Activated CD4-positive, alpha-beta T cell treated with anti-CD3 and anti-CD28 coated beads, Interleukin-2, amount 50 U/mL, for 1 hour (primary cell): ENCODE results near the gene FAM124B.

Source experiments
- DNase-seq: peaks from one replicate; pipeline ENCODE4 v3.0.0-alpha.2; 2020

FAM124B gene

DNA sequence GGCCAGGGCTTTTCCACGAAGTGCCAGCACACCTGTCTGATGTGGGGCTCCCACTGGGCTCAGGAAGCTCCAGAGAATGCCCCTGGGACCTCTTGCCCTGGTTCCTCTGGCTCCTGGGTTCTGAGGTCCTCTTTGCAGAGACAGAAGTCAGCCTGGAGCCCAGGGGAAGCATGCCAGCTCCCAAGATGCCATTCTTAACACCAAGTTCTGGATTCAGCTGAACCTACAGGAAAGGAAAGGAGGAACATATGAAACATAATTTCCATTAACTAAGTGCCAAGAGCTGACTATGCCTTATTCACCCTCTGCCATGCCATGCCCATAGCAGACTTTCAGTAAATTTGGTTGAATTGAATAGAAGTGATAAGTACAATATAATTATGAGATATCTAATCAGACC, 21.9 kb downstream of the FAM124B start:
- no peak for DNase-seq

DNA sequence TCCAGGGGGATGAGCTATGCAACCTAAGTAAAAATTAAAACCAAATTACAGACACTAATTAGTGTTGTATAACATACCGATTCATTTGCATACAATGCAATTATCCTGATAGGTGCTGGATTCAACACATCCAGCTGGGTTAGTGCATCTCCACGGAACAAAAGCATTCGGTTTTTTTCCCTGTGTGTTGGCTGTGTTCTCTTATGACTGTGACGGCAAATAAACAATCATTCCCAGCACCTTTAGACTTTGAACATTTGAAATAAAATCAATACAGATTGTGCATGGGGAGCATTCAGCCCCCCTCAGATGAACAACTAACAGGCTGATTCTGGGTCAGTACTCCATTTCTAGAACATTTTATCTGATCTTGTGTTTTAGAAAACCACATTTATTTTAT, 22.7 kb downstream of the FAM124B start:
- no peak for DNase-seq

DNA sequence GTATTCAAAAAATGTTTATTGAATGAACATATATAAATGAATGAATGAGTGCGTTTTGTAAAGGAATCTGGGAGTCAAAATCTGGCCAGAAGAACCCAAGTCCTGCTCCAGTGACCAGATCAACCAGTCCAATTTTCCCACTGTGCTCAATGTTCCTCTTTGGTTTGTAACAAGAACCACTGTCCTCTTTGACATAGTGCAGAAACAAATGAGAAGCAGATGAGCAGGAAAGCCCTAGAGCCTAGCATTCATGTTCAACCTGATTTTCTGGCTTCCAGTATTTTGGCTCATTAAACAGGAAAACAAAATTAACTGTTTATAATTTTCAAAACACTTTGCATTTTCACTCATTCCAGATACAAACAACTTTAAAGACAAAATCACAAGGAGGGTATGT, 23.2 kb downstream of the FAM124B start:
- no peak for DNase-seq

DNA sequence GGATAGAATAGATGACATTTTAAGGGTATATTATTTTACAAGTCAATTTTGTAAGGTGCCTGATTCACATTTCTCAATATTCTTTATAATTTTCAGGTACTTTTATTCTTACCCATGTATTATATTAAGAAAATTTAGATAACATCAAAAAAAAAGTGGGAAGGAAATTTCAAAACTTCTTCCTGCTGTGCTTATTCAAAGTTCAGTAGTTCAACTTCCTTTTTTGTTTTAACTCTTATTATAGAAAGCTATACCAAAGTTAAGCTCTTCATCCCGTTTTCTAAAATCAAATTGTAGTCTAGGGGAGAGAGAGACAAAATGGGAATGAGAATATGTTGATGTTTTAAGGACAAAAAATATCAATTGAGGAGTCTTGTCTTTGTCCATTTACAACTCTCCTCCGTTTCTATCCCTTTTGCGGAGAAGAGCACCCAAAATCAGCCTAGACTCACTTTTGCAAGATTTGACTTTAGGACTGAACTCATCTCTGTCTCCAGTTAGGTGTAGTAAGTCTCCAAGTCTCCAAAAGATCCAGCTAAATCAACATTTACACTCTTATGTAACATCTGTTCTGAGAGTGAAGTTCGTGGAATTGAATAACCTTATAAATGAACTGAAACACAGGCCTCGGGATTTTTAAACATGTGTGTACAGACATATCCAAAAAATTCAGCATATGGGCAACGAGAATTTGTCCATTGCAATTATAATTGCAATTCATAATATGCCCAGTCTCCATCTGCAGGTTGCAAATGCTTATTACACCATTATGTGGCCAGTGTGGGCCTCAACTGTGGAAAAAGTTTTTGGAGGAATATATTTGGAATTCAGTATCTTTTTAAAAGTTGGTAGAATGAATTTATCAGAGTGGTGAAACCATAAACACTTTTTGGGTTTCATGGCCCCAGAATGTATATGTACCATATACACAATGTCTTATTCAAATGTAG, 23.9 kb downstream of the FAM124B start:
- no peak for DNase-seq

DNA sequence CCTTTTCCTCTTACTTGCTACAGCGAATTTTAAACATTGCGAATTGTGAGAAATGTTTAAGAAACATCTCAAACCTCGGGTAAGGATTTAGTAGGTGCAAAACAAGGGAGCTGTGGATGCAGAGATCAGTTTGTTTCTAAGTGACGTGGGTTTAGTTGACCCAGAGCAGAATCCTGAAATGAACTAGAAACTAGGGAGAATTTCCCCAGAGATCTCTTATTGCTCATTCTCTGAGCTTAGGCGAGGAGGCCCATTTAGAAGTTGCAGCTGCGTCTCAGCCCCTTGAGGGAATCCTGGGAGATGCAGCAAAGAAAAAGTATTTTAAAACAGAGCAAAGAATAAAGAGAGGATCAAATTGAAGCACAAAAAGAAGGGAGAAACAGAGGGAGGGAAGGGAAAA, 29.3 kb downstream of the FAM124B start:
- DNase-seq: no peak

DNA sequence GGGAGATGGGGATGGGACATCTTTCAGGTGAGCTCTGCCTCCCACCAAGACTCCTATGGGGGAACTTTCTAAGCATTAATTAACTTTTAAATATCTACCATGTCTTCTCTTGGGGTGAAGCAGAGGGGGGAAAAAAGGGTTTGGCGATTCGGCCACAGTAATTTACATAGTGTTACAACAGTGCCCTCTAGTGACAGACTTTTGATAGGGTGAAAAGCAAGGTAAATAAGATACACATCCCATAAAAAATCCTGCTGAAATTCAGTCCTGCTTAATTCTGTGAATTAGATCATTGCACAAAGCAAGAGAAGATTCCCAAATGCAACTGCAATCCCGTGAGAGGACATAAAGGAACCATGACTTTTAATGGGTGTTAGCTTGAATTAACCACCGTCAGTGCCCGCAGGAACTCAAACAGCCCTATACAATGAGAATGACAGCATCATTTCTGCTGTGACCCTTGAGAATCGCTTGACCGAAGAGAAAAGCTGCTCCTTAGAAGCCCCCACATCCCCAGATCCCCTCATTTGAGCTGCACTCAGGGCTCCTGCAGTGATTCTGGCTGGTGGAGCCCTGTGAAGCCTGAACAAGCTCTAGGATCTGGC, 32.8 kb downstream of the FAM124B start:
- no peak for DNase-seq

GRCh38 chr2:224366267-224366844, 35.6 kb downstream of the FAM124B start:
- no peak for DNase-seq

DNA sequence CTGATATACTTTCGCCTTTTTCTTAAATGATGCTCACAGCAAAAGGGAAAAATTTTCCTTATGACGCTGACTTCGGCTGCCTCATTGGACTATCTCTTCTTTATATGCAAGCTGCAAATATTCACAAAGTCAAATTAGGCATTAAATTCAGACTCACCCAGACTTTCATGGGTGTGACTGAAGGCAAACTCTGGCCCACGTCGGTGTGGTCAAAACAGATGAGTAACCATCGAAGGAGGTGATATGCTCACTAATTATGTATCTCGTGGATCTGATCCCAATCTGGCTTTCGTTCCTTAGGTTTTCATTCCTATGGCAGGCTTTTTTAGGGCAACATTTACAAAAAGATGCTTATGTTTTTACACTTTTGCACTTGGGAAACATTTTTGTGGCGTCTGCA, 36.6 kb downstream of the FAM124B start:
- DNase-seq: no peak

- no peak for DNase-seq
Measured at GRCh38 chr2:224363281-224363680, 38.6 kb downstream of the FAM124B start.

DNA sequence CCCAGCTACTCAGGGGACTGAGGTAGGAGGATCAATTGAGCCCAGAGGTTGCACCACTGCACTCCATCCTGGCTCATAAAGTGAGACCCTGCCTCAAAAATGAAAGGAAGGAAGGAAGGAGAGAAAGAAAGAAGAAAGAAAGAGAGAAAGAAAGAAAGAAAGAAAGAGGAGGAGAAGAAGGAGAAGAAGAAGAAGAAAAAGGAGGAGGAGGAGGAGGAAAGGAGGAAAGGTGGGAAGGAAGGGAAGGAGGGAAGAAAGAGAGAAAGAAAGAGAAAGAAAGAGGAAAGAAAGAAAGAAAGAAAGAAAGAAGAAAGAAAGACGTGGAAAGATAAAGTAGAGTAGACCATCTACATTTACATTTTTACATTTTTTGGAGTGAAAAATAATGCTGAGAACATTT, 39.8 kb downstream of the FAM124B start:
- no peak for DNase-seq

DNA sequence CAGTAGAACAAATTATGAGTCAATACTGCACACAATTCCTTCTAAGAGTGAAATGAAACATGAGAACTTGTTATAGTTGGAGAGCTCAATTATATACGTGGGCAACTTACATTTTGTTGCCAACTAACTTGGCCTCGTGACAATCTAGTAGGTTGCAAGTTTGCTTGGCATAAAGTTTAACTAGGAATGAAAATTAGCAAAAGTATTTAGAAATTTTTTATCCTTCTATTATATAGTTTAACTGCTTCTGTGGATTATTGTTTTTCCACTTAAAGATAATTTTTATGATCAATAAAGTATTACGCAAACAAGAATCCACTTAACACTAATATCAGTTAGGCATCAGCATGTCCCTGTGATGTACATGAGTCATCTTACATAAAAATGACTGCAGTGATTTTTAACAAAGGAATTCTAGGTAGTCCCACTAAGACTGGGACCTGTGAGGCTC, 41.1 kb downstream of the FAM124B start:
- no peak for DNase-seq

DNA sequence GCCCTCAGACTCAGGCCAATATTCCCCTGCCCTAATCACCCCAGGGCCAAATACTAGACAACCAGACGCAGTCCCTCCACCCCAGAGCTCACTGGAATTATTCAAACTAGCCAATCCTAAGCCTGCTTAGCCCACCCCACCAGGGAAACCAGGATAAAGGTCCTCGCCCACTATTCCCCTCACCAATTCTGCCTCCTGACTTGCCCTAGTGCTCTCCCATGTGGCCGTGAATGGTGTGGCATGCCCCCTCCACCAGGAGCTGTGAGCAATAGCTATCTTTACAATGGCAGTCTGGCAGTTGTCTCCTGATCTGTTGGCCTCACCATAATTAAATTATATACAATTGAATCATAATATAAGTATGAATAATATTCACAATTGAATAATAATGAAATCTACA, 42.3 kb downstream of the FAM124B start:
- DNase-seq: no peak

- peak; percentile 48 for DNase-seq
Measured at GRCh38 chr2:224357098-224357901, 44.6 kb downstream of the FAM124B start.

DNA sequence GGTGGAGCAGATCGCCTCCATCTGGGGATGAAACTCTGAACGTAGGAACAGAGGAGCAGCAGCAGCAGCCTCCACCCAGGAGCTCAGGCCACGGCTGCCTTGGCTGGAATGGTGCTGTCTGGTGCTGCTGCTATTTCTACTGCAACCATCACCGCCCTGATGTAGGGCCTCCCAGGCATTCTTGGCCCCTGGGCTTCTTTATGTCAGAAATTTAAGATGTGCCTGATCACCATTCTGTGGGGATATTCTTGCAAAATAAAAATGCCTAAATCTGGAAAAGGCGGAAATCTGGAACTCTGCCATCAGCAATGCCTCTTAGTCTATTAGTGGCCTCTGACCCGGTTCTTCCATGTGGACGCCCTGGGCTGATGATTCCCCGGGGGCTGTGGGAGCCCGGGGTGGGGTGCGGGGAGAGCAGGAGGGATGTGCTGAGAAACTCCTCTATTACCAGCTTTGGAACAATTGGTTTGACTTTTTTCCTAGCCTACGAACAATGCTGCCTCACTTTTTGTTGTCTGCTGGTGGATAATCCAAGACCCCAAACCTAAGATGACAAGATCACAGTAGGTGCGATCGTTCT, 47.2 kb downstream of the FAM124B start:
- no peak for DNase-seq

GRCh38 chr2:224350703-224351102, 51.2 kb downstream of the FAM124B start:
- DNase-seq: no peak

GRCh38 chr2:224349396-224349795, 52.5 kb downstream of the FAM124B start:
- DNase-seq: no peak

DNA sequence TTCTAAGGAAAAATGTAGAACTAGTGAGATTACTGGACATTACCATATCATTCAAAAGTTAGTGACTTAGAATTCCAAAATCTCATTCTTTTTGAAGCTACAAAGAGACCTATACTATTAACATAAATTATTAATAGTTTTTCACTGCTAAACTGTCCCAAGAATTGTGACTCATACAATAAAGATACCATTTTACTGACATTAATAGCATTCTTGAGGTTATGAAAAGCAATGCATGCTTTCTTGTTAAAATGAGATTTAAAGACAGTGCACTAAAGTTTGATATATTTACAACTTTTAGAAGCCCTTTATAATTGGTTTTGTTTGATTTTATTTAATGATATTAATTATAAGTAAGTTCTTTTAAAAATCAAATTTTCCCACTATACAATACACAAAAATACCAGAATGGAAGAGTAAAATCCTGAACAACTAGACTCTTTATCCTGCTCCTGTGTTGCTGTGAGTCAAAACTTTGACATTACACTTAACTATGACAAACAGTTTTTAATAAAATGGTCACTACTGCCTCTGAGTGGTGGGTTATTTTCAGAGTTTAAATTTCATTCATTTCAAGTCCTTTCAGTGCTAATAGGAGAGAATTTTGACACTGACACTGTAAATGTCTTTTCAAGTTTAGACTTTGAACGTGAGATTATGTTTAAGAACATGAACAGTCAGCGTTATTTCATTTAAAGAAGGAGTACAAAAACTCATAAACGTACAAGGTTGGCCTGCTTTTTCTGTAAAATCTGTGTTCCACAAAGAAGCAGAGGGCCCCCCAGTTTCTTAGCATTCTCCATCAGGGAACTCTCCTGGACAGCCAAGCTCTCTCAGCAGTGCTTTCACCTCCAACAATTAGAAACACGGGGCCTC, 54.5 kb downstream of the FAM124B start:
- DNase-seq: no peak

DNA sequence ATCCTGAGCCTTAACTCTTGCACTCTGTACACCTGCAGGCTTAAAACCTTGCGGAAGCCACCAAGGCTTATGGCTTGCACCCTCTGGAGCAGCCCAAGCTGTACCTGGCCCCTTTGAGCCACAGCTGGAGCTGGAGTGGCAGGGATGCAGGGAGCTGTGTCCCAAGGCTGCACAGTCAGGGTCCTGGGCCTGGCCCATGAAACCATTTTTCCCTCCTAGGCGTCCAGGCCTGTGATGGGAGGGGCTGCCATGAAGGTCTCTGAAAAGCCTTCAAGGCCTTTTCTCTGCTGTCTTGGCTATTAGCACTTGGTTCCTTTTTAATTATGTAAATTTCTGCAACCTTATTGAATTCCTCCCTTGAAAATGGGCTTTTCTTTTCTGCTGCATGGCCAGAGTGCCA, 56.4 kb downstream of the FAM124B start:
- no peak for DNase-seq

DNA sequence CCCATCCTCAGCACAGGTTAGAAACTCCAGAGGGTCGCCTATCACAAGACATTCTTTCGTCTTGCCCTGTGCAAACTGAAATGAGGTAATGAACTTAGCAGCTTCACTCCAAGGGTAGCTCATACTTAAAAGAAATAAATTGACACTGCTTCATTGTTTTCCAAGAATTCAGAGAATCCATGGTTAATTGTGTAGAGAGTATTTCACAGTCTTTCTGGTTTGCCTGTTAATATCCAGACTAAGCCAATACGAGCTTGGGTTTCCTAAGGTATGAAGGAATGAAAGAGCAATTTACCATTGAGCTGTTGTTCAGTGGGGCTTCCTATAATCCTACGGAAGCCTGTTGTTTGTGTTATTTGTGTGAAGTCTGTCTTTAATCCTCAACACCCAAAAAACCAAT, 58.7 kb downstream of the FAM124B start:
- DNase-seq: no peak

- no peak for DNase-seq
Measured at GRCh38 chr2:224335991-224336390, 65.9 kb downstream of the FAM124B start.

GRCh38 chr2:224334726-224335125, 67.2 kb downstream of the FAM124B start:
- no peak for DNase-seq
